Parathyroid adenoma (tissue), 2 donors: Measurements from ENCODE around the gene PSG1.
"Not testable (repeated sequence)": the region's sequence is repeated elsewhere in the genome, so short reads cannot be mapped to it uniquely, and the experiment has no call there.

ENCODE experiments used
- H2AFZ ChIP-seq: fragments of 300-600 bp; sonication (generic); one replicate; pipeline ENCODE4 v1.7.0; 2017; ENCODE audit warnings: antibody characterized with exemption, mild to moderate bottlenecking
- H3K27ac ChIP-seq: fragments of 300-600 bp; sonication (generic); one replicate; pipeline ENCODE4 v1.7.0; 2017
- H3K27me3 ChIP-seq: fragments of 300-600 bp; sonication (generic); one replicate; pipeline ENCODE4 v1.7.0; 2017; ENCODE audit warnings: low read length; ENCODE audit not compliant: control insufficient read depth, insufficient read depth
- H3K36me3 ChIP-seq: fragments of 300-600 bp; sonication (generic); one replicate; pipeline ENCODE4 v1.7.0; 2017; ENCODE audit warnings: low read length; ENCODE audit not compliant: control insufficient read depth, insufficient read depth
- H3K4me1 ChIP-seq: fragments of 300-600 bp; sonication (generic); one replicate; pipeline ENCODE4 v1.7.0; 2017; ENCODE audit warnings: control low read depth
- H3K4me2 ChIP-seq: fragments of 300-600 bp; sonication (generic); one replicate; pipeline ENCODE4 v1.7.0; 2017; ENCODE audit warnings: low read length
- H3K4me3 ChIP-seq: fragments of 300-600 bp; sonication (generic); one replicate; pipeline ENCODE4 v1.7.0; 2017; ENCODE audit warnings: low read depth, low read length
- H3K79me2 ChIP-seq: fragments of 300-600 bp; sonication (generic); one replicate; pipeline ENCODE4 v1.7.0; 2017; ENCODE audit warnings: control low read depth
- H3K9ac ChIP-seq: fragments of 300-600 bp; sonication (generic); one replicate; pipeline ENCODE4 v1.7.0; 2017; ENCODE audit warnings: mild to moderate bottlenecking
- H3K9me3 ChIP-seq: fragments of 300-600 bp; sonication (generic); one replicate; pipeline ENCODE4 v1.7.0; 2017; ENCODE audit warnings: low read length; ENCODE audit not compliant: control insufficient read depth
- donor health status: primary hyperparathyroidism.

Gene PSG1

DNA sequence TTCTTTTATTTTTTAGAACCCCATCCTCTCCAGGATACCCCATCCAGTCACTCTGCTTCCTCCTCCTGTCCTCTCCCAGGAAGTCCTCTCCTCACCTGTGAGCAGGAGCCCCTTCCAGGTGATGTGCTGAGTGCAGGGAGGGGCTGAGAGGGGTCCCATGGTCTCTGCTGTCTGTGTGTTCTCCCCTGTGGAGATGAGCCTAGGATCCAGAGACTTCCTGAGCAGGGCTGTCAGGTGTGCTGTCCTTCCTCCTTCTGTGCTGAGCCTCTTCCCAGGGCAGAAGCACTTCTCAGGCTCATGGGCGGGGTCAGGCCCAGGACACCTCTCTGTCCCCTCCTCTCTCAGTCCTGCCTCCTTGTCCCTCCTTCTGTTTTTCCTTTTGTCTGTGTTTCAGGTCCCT, 38.1 kb upstream of the PSG1 start, which contains the start of gene PSG6:
Gene PSG6 (minus strand): TSS at position 261 of the 400 bp plus-strand sequence. CDS start 102 bp downstream, at position 159.
- not testable (repeated sequence) for H3K36me3 ChIP-seq, H3K27me3 ChIP-seq

GRCh38 chr19:42916931-42917330, 37.4 kb upstream of the PSG1 start:
- not testable (repeated sequence) for H3K36me3 ChIP-seq, H2AFZ ChIP-seq, H3K9ac ChIP-seq, H3K4me2 ChIP-seq, H3K79me2 ChIP-seq, H3K4me3 ChIP-seq, H3K4me1 ChIP-seq, H3K27ac ChIP-seq, H3K9me3 ChIP-seq, H3K27me3 ChIP-seq

More for the DNA sequence above, 38.1 kb upstream of the PSG1 start, which contains the start of gene PSG6:
- H3K4me2 ChIP-seq, H3K4me1 ChIP-seq, H3K9ac ChIP-seq, H3K79me2 ChIP-seq, H3K4me3 ChIP-seq, H3K9me3 ChIP-seq, H3K27ac ChIP-seq, H2AFZ ChIP-seq: not testable (repeated sequence)

- H3K9me3 ChIP-seq = not testable (repeated sequence)
These were observed 34.0 kb upstream of the PSG1 start for GRCh38 chr19:42913516-42913915.

GRCh38 chr19:42912941-42913340, 33.4 kb upstream of the PSG1 start:
- H3K4me3 ChIP-seq, H3K9ac ChIP-seq, H3K27ac ChIP-seq, H2AFZ ChIP-seq, H3K79me2 ChIP-seq, H3K4me2 ChIP-seq, H3K36me3 ChIP-seq, H3K9me3 ChIP-seq, H3K4me1 ChIP-seq, H3K27me3 ChIP-seq: not testable (repeated sequence)

More at GRCh38 chr19:42913516-42913915, 34.0 kb upstream of the PSG1 start:
- not testable (repeated sequence) for H2AFZ ChIP-seq, H3K9ac ChIP-seq, H3K4me3 ChIP-seq, H3K4me2 ChIP-seq, H3K27me3 ChIP-seq, H3K4me1 ChIP-seq, H3K27ac ChIP-seq, H3K79me2 ChIP-seq, H3K36me3 ChIP-seq

DNA sequence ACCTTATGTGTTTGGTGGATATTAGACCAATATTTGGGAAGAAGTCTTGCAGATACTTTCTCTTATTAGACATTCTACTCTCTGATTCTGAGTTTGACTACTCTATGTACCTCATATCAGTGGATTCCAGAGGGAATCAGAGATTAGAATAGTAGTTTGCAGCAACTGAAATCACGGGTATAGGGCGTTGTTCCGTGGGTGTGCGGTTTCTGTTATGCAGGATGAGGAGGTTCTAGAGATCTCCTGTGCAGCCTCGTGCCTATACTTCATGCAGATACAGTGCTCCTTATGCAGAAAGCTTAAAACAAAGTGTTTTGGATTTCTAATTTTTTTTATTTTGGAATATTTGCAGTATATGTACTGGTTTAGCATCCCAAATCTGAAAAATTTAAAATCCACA, 32.2 kb upstream of the PSG1 start:
- not testable (repeated sequence) for H3K9ac ChIP-seq, H3K27me3 ChIP-seq

GRCh38 chr19:42906162-42906561, 26.6 kb upstream of the PSG1 start:
- not testable (repeated sequence) for H3K9ac ChIP-seq, H2AFZ ChIP-seq, H3K4me2 ChIP-seq, H3K36me3 ChIP-seq, H3K9me3 ChIP-seq, H3K27ac ChIP-seq, H3K79me2 ChIP-seq, H3K4me1 ChIP-seq, H3K27me3 ChIP-seq, H3K4me3 ChIP-seq

More for the DNA sequence above, 32.2 kb upstream of the PSG1 start:
- H3K4me3 ChIP-seq, H2AFZ ChIP-seq, H3K79me2 ChIP-seq, H3K27ac ChIP-seq, H3K36me3 ChIP-seq, H3K4me2 ChIP-seq, H3K9me3 ChIP-seq, H3K4me1 ChIP-seq: not testable (repeated sequence)

DNA sequence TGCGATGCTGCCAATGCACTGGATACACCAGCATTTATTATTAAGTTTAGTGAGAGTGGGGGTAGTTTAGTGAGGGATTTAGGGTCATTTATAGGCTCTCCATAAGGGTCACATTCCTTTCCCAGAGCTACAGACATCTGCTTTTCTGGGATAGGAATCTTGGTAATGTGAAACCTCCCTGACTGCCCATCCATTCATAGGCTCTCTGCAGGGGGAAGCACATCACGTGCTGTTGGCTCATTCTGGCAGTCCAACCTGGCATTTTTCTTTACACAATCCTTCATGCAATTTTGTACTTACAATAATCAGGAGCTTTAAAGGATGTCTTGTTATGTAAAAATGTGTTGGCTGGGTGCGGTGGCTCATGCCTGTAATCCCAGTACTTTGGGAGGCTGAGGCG, 21.0 kb upstream of the PSG1 start:
- not testable (repeated sequence) for H3K4me3 ChIP-seq, H3K9ac ChIP-seq, H3K4me2 ChIP-seq, H3K36me3 ChIP-seq, H3K4me1 ChIP-seq, H3K27me3 ChIP-seq, H3K27ac ChIP-seq, H3K9me3 ChIP-seq, H3K79me2 ChIP-seq, H2AFZ ChIP-seq

DNA sequence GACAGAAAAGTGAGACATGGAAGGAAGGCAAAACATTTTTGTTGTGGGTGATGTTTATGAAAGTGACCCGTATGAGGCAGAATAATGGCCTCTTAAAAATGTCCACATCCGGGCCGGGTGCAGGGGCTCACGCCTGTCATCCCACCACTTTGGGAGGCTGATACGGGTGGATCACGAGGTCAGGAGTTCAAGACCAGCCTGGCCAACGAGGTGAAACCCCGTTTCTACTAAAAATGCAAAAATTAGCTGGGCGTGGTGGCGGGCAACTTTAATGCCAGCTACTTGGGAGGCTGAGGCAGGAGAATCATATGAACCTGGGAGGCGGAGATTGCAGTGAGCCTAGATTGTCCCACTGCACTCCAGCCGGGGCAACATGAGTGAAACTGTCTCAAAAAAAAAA, 20.2 kb upstream of the PSG1 start:
- H3K27ac ChIP-seq, H3K79me2 ChIP-seq, H3K4me2 ChIP-seq, H3K27me3 ChIP-seq, H3K36me3 ChIP-seq, H3K9ac ChIP-seq, H3K4me3 ChIP-seq, H3K9me3 ChIP-seq, H2AFZ ChIP-seq, H3K4me1 ChIP-seq: not testable (repeated sequence)

- not testable (repeated sequence) for H3K79me2 ChIP-seq, H3K4me1 ChIP-seq, H3K4me3 ChIP-seq, H3K4me2 ChIP-seq, H2AFZ ChIP-seq, H3K36me3 ChIP-seq, H3K27ac ChIP-seq, H3K9ac ChIP-seq, H3K9me3 ChIP-seq, H3K27me3 ChIP-seq
These were observed 19.6 kb upstream of the PSG1 start for GRCh38 chr19:42899110-42899509.

- not testable (repeated sequence) for H3K9me3 ChIP-seq, H3K9ac ChIP-seq, H3K27ac ChIP-seq, H3K4me2 ChIP-seq, H3K79me2 ChIP-seq, H3K4me1 ChIP-seq, H3K4me3 ChIP-seq, H2AFZ ChIP-seq, H3K36me3 ChIP-seq, H3K27me3 ChIP-seq
These were observed 19.1 kb upstream of the PSG1 start for GRCh38 chr19:42898656-42899055.

GRCh38 chr19:42897729-42898128, 18.2 kb upstream of the PSG1 start:
- not testable (repeated sequence) for H3K27ac ChIP-seq, H3K9ac ChIP-seq, H3K4me1 ChIP-seq, H3K27me3 ChIP-seq, H2AFZ ChIP-seq, H3K4me3 ChIP-seq, H3K36me3 ChIP-seq, H3K9me3 ChIP-seq, H3K79me2 ChIP-seq, H3K4me2 ChIP-seq

DNA sequence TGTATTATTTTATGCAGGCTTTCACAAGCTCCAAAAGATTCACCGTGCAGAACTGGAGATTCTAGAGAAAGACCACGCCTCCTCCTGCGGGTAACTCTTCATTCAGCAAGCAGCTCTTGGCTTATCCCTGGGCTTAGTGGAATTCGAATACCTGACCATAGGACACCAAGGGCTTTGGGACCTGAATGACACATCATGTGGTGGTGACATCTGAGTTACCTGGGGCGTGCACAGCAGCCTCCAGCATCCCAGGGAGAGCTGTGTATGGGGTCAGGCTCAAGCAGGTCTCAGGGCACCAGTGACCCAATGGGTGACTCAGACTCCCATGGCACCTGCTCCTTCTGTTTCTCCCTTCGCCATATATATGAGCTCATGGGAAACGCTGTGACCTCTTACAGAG, 10.9 kb upstream of the PSG1 start:
- H3K4me3 ChIP-seq, H3K9ac ChIP-seq, H3K27ac ChIP-seq, H3K36me3 ChIP-seq, H2AFZ ChIP-seq, H3K79me2 ChIP-seq, H3K4me2 ChIP-seq, H3K27me3 ChIP-seq, H3K4me1 ChIP-seq, H3K9me3 ChIP-seq: not testable (repeated sequence)
